NT2/D1 (cell line): ENCODE measurements around the gene LILRA1.

Source experiments
- SUZ12 ChIP-seq: IDR thresholded peaks from 2 replicates; pipeline ENCODE4 v1.6.1; 2011; ENCODE audit not compliant: insufficient read length, insufficient read depth; ENCODE audit errors: extremely low read depth
- YY1 ChIP-seq: IDR thresholded peaks from 2 replicates; pipeline ENCODE4 v1.6.1; 2011; ENCODE audit not compliant: insufficient read length, insufficient read depth
- ZNF274 ChIP-seq: IDR thresholded peaks from 2 replicates; pipeline ENCODE4 v1.6.1; 2011; ENCODE audit warnings: mild to moderate bottlenecking, low read depth, low read length

- TF ChIP-seq YY1 (no peak), SUZ12 (no peak), ZNF274 (no peak)
Measured at GRCh38 chr19:54616057-54616456, 22.6 kb downstream of the LILRA1 start.
